Spleen (tissue), 11 donors: Measurements from ENCODE around the gene HECTD1. TPM values are rescaled to one million over a fixed set of nuclear protein-coding genes. Genes with fewer than 3 reads are reported as not detected.

Experiments used
- DNase-seq: peaks from one replicate; pipeline ENCODE4 v3.0.0-alpha.2; 2020
- H3K27ac ChIP-seq, 8 donors: fragments of 200-600 bp; sonication (generic) in 7 of 8; 1 replicate in 4 of 8; 2 replicates in 4 of 8; pipeline versions ENCODE4 v1.5.0 to v1.8.0; 2016 to 2021; ENCODE audit warnings: inconsistent platforms in 4 of 8, mild to moderate bottlenecking in 4 of 8, moderate library complexity in 1 of 8
- H3K27me3 ChIP-seq, 7 donors: fragments of 200-600 bp; sonication (generic) in 6 of 7; replicated peaks in 1 of 7; 1 replicate in 4 of 7; 2 replicates in 3 of 7; pipeline versions ENCODE4 v1.5.0 to v1.8.0; 2016 to 2021; ENCODE audit warnings: inconsistent platforms in 3 of 7, mild to moderate bottlenecking in 1 of 7
- H3K36me3 ChIP-seq, 6 donors: fragments of 200-600 bp; sonication (generic) in 5 of 6; 1 replicate in 4 of 6; 2 replicates in 2 of 6; pipeline versions ENCODE4 v1.5.0 to v1.8.0; 2016 to 2021; ENCODE audit warnings: inconsistent platforms in 2 of 6
- H3K4me1 ChIP-seq, 6 donors: fragments of 200-600 bp; sonication (generic) in 5 of 6; 1 replicate in 3 of 6; 2 replicates in 3 of 6; pipeline versions ENCODE4 v1.5.0 to v1.8.0; 2016 to 2021; ENCODE audit warnings: inconsistent platforms in 3 of 6
- H3K4me3 ChIP-seq, 8 donors: fragments of 200-600 bp; sonication (generic) in 7 of 8; 1 replicate in 4 of 8; 2 replicates in 4 of 8; pipeline versions ENCODE4 v1.5.0 to v1.8.0; 2016 to 2021; ENCODE audit warnings: inconsistent platforms in 4 of 8, mild to moderate bottlenecking in 4 of 8, moderate library complexity in 2 of 8
- H3K9me3 ChIP-seq, 8 donors: fragments of 200-600 bp; sonication (generic) in 7 of 8; 1 replicate in 4 of 8; 2 replicates in 4 of 8; pipeline versions ENCODE4 v1.5.0 to v1.8.0; 2016 to 2021; ENCODE audit warnings: inconsistent platforms in 4 of 8
- CTCF ChIP-seq, 11 experiments: fragments of 200-600 bp in 7 of 11; fragments of 450-650 bp in 4 of 11; sonication (generic) in 4 of 11; IDR thresholded peaks in 8 of 11; conservative IDR thresholded peaks in 3 of 11; 1 replicate in 7 of 11; 2 replicates in 4 of 11; pipeline versions ENCODE4 v1.4.0 to v1.8.0; 2016 to 2021; ENCODE audit warnings: antibody characterized with exemption in 11 of 11, inconsistent platforms in 4 of 11, mild to moderate bottlenecking in 1 of 11
- POLR2A ChIP-seq, 3 donors: fragments of 450-650 bp; IDR thresholded peaks; one replicate each; pipeline ENCODE4 v1.5.1; 2017; ENCODE audit warnings: antibody characterized with exemption in 3 of 3, mild to moderate bottlenecking in 1 of 3
- POLR2AphosphoS5 ChIP-seq, 3 donors: sonication (generic); formaldehyde crosslinking; IDR thresholded peaks; one replicate each; pipeline ENCODE4 v1.5.1; 2017; ENCODE audit warnings: antibody characterized with exemption in 3 of 3
- WGBS, 5 donors: extraction: QIAGEN DNeasy Blood & Tissue Kit in 3 of 5; methylation state at CpG; one replicate each; pipeline versions ENCODE4 v1.1.5 to v1.1.7; 2013 to 2018; 5-methylcytosine and 5-hydroxymethylcytosine counted together
- intact Hi-C: fragments of 100-400 bp; cut with DNase I; formaldehyde crosslinking; loops from one replicate; pipeline ENCODE4 v1.15.0; 2023; ENCODE audit warnings: low total_unique reads
- polyA plus RNA-seq, 3 donors: library from polyadenylated mRNA; stranded (reverse); fragments of 200-250 nt; gene quantifications; one replicate each; pipeline ENCODE4 v1.2.1, GENCODE V29; 2013
- total RNA-seq, 7 donors: library from RNA; depleted of rRNA in 3 of 7; stranded (reverse); fragments of >200 nt in 3 of 7; fragmentation: NEBNext Ultra II Directional in 4 of 7; extraction: Animal tissue kit (Norgen Biotek cat#: 25700) in 4 of 7; gene quantifications; one replicate each; pipeline versions ENCODE4 v1.1.0 to v1.2.1, GENCODE V29; 2016 to 2021
- donor health status: healthy with polysubstance abuse.
- donor health status: DM: no; HTN: no; CAD: no; lungs with moderate emphysema.
- donor health status: DM: no; HTN: no; CAD: no.
- donor health status: Bipolar disorder and iron deficiency.
- donor health status: healthy.
- donor health status: DM: no; HTN: no; CAD: no.
- donor health status: DM: yes; HTN: yes; CAD: no.

The HECTD1 gene
- total and polyA plus RNA-seq, 10 donors: 27.6 to 176 (median 145) TPM

GRCh38 chr14:31128601-31129526, 78.7 kb downstream of the HECTD1 start:
- Histone ChIP-seq H3K36me3 (peaks cover 0 to 100% (median 74%) of the 10 kb centered on the region in 6 donors), H3K27ac (peak overlapping the region in 4 of 8 donors; percentile 8 to 52 (median 22)), H3K9me3 (no peaks in the 10 kb centered on the region), H3K27me3 (no peaks in the 10 kb centered on the region), H3K4me3 (no peak overlapping the region), H3K4me1 (peaks cover 0 to 32% (median 20%) of the 10 kb centered on the region in 6 donors)
- TF ChIP-seq POLR2A (IDR thresholded peaks at IDR 0.05): no peak
- no peak for TF ChIP-seq CTCF (IDR thresholded peaks at IDR 0.05 in 8 of 11, conservative IDR thresholded peaks at IDR 0.05 in 3 of 11)
- no peak for TF ChIP-seq POLR2AphosphoS5 (IDR thresholded peaks at IDR 0.05)
- WGBS, 5 donors: 72 to 81% (median 79%) methylated on average over 18 of the region's 18 CpGs
- no peak for DNase-seq
- intact Hi-C loops: no loop called here

- Histone ChIP-seq H3K4me3 (no peak overlapping the region), H3K4me1 (peaks cover 0 to 41% (median 25%) of the 10 kb centered on the region in 6 donors), H3K27ac (no peak overlapping the region), H3K9me3 (no peaks in the 10 kb centered on the region), H3K27me3 (no peaks in the 10 kb centered on the region), H3K36me3 (peaks cover 0 to 100% (median 71%) of the 10 kb centered on the region in 6 donors)
- intact Hi-C loops: no loop called here
- no peak for DNase-seq
- TF ChIP-seq CTCF (IDR thresholded peaks at IDR 0.05 in 8 of 11, conservative IDR thresholded peaks at IDR 0.05 in 3 of 11) (no peak), POLR2AphosphoS5 (IDR thresholded peaks at IDR 0.05) (no peak), POLR2A (IDR thresholded peaks at IDR 0.05) (no peak)
Observed at GRCh38 chr14:31127690-31128089, 79.9 kb downstream of the HECTD1 start.

- WGBS, 5 donors: 95 to 98% (median 98%) methylated on average over 7 of the region's 7 CpGs
- DNase-seq: no peak
- intact Hi-C loops: no loop called here
- Histone ChIP-seq H3K9me3 (no peaks in the 10 kb centered on the region), H3K27ac (no peak overlapping the region), H3K4me1 (peaks cover 0 to 41% (median 25%) of the 10 kb centered on the region in 6 donors), H3K36me3 (peaks cover 0 to 100% (median 72%) of the 10 kb centered on the region in 6 donors), H3K27me3 (no peaks in the 10 kb centered on the region), H3K4me3 (no peak overlapping the region)
- no peak for TF ChIP-seq CTCF (IDR thresholded peaks at IDR 0.05 in 8 of 11, conservative IDR thresholded peaks at IDR 0.05 in 3 of 11)
- no peak for TF ChIP-seq POLR2A (IDR thresholded peaks at IDR 0.05)
- TF ChIP-seq POLR2AphosphoS5 (IDR thresholded peaks at IDR 0.05): no peak
Observed at GRCh38 chr14:31126680-31127079, 80.9 kb downstream of the HECTD1 start.

GRCh38 chr14:31125231-31125630, 82.4 kb downstream of the HECTD1 start:
- no peak for DNase-seq
- intact Hi-C loops: no loop called here
- H3K36me3 ChIP-seq: peaks cover 2 to 100% (median 78%) of the 10 kb centered on the region in 6 donors
- H3K4me3 ChIP-seq: no peak overlapping the region
- H3K9me3 ChIP-seq: no peaks in the 10 kb centered on the region
- no peak overlapping the region for H3K27ac ChIP-seq
- H3K4me1 ChIP-seq: peaks cover 0 to 41% (median 25%) of the 10 kb centered on the region in 6 donors
- 76 to 98% (median 95%) methylated on average over 6 of the region's 6 CpGs for WGBS, 5 donors
- no peaks in the 10 kb centered on the region for H3K27me3 ChIP-seq
- TF ChIP-seq CTCF (IDR thresholded peaks at IDR 0.05 in 8 of 11, conservative IDR thresholded peaks at IDR 0.05 in 3 of 11) (no peak), POLR2A (IDR thresholded peaks at IDR 0.05) (no peak), POLR2AphosphoS5 (IDR thresholded peaks at IDR 0.05) (no peak)
